Measurements from ENCODE around the gene PRR13.
"Not testable (repeated sequence)": the region's sequence is repeated elsewhere in the genome, so short reads cannot be mapped to it uniquely, and the experiment has no call there.

The PRR13 gene

GRCh38 chr12:53467880-53468279 is 26.3 kb downstream of the PRR13 start:
- TF ChIP-seq POLR2A (IDR thresholded peaks at IDR 0.05; ENCODE audit: low read depth, low read length), result no peak
- no peak for TF ChIP-seq SPI1 (IDR thresholded peaks at IDR 0.05; ENCODE audit: low read depth, low read length)
- TF ChIP-seq PAX5 (IDR thresholded peaks at IDR 0.05; ENCODE audit: insufficient read depth, low read length, severe bottlenecking), result no peak
- no peak for TF ChIP-seq TAF1 (IDR thresholded peaks at IDR 0.05; ENCODE audit: low read depth, low read length)
- TF ChIP-seq POLR2AphosphoS5 (IDR thresholded peaks at IDR 0.05; ENCODE audit: low read depth, low read length), result no peak
- TF ChIP-seq POU2F2 (IDR thresholded peaks at IDR 0.05; ENCODE audit: low read depth, low read length), result no peak
- DNase-seq (ENCODE audit: insufficient read length, low spot score) (no peak), FAIRE-seq (no peak)

GRCh38 chr12:53468282-53468681 is 26.7 kb downstream of the PRR13 start:
- TF ChIP-seq POU2F2 (IDR thresholded peaks at IDR 0.05; ENCODE audit: low read depth, low read length) (no peak), POLR2AphosphoS5 (IDR thresholded peaks at IDR 0.05; ENCODE audit: low read depth, low read length) (peak; percentile 77), POLR2A (IDR thresholded peaks at IDR 0.05; ENCODE audit: low read depth, low read length) (peak; percentile 69; the same call in 1 of the 2 replicates)
- DNase-seq (ENCODE audit: insufficient read length, low spot score), result no peak
- FAIRE-seq, result no peak

- FAIRE-seq (no peak), DNase-seq (ENCODE audit: insufficient read length, low spot score) (no peak)
These were observed 30.6 kb downstream of the PRR13 start for GRCh38 chr12:53472056-53472582.

GRCh38 chr12:53474077-53474476 is 32.5 kb downstream of the PRR13 start:
- DNase-seq (ENCODE audit: insufficient read length, low spot score), result no peak

More at GRCh38 chr12:53472056-53472582, 30.6 kb downstream of the PRR13 start:
- TF ChIP-seq POU2F2 (IDR thresholded peaks at IDR 0.05; ENCODE audit: low read depth, low read length) (no peak), PAX5 (IDR thresholded peaks at IDR 0.05; ENCODE audit: insufficient read depth, low read length, severe bottlenecking) (no peak), POLR2A (IDR thresholded peaks at IDR 0.05; ENCODE audit: low read depth, low read length) (no peak)

GRCh38 chr12:53474819-53475218 is 33.3 kb downstream of the PRR13 start:
- no peak for DNase-seq (ENCODE audit: insufficient read length, low spot score)
- TF ChIP-seq PAX5 (IDR thresholded peaks at IDR 0.05; ENCODE audit: insufficient read depth, low read length, severe bottlenecking), result no peak
- no peak for TF ChIP-seq SPI1 (IDR thresholded peaks at IDR 0.05; ENCODE audit: low read depth, low read length)
- TF ChIP-seq POLR2A (IDR thresholded peaks at IDR 0.05; ENCODE audit: low read depth, low read length), result no peak
- TF ChIP-seq POLR2AphosphoS5 (IDR thresholded peaks at IDR 0.05; ENCODE audit: low read depth, low read length), result no peak
- TF ChIP-seq POU2F2 (IDR thresholded peaks at IDR 0.05; ENCODE audit: low read depth, low read length), result no peak
- TF ChIP-seq TAF1 (IDR thresholded peaks at IDR 0.05; ENCODE audit: low read depth, low read length), result no peak
- FAIRE-seq, result no peak

More at GRCh38 chr12:53474077-53474476, 32.5 kb downstream of the PRR13 start:
- TF ChIP-seq SPI1 (IDR thresholded peaks at IDR 0.05; ENCODE audit: low read depth, low read length) (no peak), POLR2AphosphoS5 (IDR thresholded peaks at IDR 0.05; ENCODE audit: low read depth, low read length) (peak; percentile 2; the same call in 1 of the 2 replicates)
- no peak for FAIRE-seq

DNA sequence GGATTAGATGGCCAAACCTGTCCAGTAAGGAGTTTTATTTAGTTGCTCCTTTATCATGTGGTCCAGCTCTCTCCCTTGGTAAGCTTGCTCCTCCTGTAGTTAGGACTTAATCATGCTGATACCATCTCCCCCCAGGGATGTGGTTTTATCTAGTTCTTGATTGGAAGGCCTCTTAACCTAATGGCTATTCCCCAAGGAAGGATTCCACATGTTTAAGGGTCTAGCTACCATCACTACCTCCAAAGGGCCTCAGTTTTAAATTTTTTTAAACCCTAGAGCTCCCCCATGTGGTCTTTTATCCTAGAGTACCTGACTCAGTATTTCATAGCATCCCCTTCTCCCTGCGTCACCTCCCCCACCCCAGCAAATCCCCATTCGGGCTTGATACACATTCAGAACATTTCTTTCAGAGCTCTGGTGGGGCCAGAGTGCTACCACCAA is 35.3 kb downstream of the PRR13 start:
- TF ChIP-seq SPI1 (IDR thresholded peaks at IDR 0.05; ENCODE audit: low read depth, low read length) (no peak), POLR2AphosphoS5 (IDR thresholded peaks at IDR 0.05; ENCODE audit: low read depth, low read length) (0 out of 2 replicates have a peak, but pooled peaks have one; percentile 54)
- no peak for DNase-seq (ENCODE audit: insufficient read length, low spot score)
- FAIRE-seq, result no peak

GRCh38 chr12:53478865-53479264 is 37.3 kb downstream of the PRR13 start:
- TF ChIP-seq POLR2A (IDR thresholded peaks at IDR 0.05; ENCODE audit: low read depth, low read length) (peak; percentile 33; the same call in 1 of the 2 replicates), POLR2AphosphoS5 (IDR thresholded peaks at IDR 0.05; ENCODE audit: low read depth, low read length) (peak; percentile 39; the same call in 1 of the 2 replicates), POU2F2 (IDR thresholded peaks at IDR 0.05; ENCODE audit: low read depth, low read length) (no peak)
- FAIRE-seq (no peak), DNase-seq (ENCODE audit: insufficient read length, low spot score) (no peak)

- no peak for DNase-seq (ENCODE audit: insufficient read length, low spot score)
- TF ChIP-seq PAX5 (IDR thresholded peaks at IDR 0.05; ENCODE audit: insufficient read depth, low read length, severe bottlenecking) (no peak), POLR2A (IDR thresholded peaks at IDR 0.05; ENCODE audit: low read depth, low read length) (no peak), SPI1 (IDR thresholded peaks at IDR 0.05; ENCODE audit: low read depth, low read length) (no peak), POLR2AphosphoS5 (IDR thresholded peaks at IDR 0.05; ENCODE audit: low read depth, low read length) (no peak; the same call in 1 of the 2 replicates), POU2F2 (IDR thresholded peaks at IDR 0.05; ENCODE audit: low read depth, low read length) (no peak), TAF1 (IDR thresholded peaks at IDR 0.05; ENCODE audit: low read depth, low read length) (no peak)
These were observed 37.8 kb downstream of the PRR13 start for GRCh38 chr12:53479331-53479730.

GRCh38 chr12:53480491-53481442 is 39.2 kb downstream of the PRR13 start:
- DNase-seq (ENCODE audit: insufficient read length, low spot score) (no peak), FAIRE-seq (no peak)
- peak; percentile 48; the same call in 1 of the 2 replicates for TF ChIP-seq POLR2A (IDR thresholded peaks at IDR 0.05; ENCODE audit: low read depth, low read length)
- no peak for TF ChIP-seq SPI1 (IDR thresholded peaks at IDR 0.05; ENCODE audit: low read depth, low read length)
- TF ChIP-seq POLR2AphosphoS5 (IDR thresholded peaks at IDR 0.05; ENCODE audit: low read depth, low read length), result peak; percentile 79

More at GRCh38 chr12:53479331-53479730, 37.8 kb downstream of the PRR13 start:
- FAIRE-seq, result no peak

DNA sequence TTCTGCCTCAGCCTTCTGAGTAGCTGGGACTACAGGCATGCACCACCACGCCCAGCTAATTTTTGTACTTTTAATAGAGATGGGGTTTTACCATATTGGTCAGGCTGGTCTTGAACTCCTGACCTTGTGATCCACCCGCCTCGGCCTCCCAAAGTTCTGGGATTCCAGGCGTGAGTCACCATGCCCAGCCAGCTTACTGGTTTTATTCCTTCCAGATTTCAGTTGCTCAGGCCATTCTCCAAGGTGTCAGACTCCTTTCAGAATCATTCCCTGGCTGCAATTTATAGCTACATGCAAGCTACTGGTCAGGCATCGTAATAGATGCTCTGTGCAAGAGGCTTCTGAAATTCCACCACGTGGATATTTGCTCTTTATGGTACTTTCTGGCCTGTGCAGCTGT is 39.9 kb downstream of the PRR13 start:
- TF ChIP-seq POLR2A (IDR thresholded peaks at IDR 0.05; ENCODE audit: low read depth, low read length), result peak; percentile 50; the same call in 1 of the 2 replicates
- DNase-seq (ENCODE audit: insufficient read length, low spot score); FAIRE-seq: not testable (repeated sequence)

Data from GM12891 (cell line).